HL-60 (cell line): Measurements from ENCODE around the gene SLCO4A1.

Source experiments
- POLR2AphosphoS5 ChIP-seq: IDR thresholded peaks from 2 replicates; pipeline ENCODE4 v1.6.1; 2012; ENCODE audit warnings: low read depth
- TF ChIP-seq, protein P1 (sequence below): IDR thresholded peaks from one replicate; pipeline ENCODE4 v1.5.1; 2011; ENCODE audit warnings: low read length, control low read depth, inconsistent platforms; ENCODE audit not compliant: insufficient read depth

DNA sequence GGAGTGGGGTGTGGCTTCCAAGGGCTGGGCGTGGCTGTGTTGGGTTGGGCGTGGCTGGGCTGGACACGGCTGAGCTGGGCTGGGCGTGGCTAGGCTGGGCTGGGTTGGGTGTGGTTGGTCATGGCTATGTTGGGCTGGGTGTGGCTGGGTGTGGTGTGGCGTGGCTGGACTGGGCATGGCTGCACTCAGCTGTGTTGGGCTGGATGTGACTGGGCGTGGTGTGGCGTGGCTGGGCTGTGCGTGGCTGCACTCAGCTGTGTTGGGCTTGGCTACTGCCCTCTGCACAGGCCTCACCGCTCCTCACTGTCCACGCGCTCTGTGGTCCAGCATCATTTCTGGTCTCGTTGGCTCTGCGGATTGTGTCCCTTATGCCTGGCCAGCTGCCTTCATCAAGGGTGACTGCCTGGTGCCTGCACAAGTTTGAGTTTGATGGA lies 43.5 kb upstream of the SLCO4A1 start:
- TF ChIP-seq, protein P1, sequence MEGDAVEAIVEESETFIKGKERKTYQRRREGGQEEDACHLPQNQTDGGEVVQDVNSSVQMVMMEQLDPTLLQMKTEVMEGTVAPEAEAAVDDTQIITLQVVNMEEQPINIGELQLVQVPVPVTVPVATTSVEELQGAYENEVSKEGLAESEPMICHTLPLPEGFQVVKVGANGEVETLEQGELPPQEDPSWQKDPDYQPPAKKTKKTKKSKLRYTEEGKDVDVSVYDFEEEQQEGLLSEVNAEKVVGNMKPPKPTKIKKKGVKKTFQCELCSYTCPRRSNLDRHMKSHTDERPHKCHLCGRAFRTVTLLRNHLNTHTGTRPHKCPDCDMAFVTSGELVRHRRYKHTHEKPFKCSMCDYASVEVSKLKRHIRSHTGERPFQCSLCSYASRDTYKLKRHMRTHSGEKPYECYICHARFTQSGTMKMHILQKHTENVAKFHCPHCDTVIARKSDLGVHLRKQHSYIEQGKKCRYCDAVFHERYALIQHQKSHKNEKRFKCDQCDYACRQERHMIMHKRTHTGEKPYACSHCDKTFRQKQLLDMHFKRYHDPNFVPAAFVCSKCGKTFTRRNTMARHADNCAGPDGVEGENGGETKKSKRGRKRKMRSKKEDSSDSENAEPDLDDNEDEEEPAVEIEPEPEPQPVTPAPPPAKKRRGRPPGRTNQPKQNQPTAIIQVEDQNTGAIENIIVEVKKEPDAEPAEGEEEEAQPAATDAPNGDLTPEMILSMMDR: no peak
- TF ChIP-seq POLR2AphosphoS5: no peak
